ENCODE measurements around the gene CFAP43. TPM values are rescaled to one million over a fixed set of nuclear protein-coding genes. Genes with fewer than 3 reads are reported as not detected.

The CFAP43 gene
- total RNA-seq, 1 experiment from 2014 or later: 0.44 TPM

DNA sequence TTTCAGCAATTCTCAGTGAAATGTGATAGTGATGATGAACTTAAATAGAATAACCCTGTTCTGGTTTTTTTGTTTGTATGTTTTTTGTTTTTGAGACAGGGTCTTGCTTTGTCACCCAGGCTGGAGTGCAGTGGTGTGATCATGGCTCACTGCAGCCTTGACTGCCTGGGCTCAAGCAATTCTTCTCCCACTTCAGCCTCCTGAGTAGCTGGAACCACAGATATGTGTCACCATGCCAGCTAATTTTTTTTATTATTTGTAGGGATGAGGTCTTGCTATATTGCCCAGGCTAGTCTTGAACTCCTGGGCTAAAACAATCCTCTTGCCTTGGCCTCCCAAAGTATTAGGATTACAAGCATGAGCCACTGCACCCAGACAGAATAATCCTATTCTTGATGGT, 132.2 kb downstream of the CFAP43 start:
- Histone ChIP-seq H3K27ac (ENCODE audit: low read length) (no peak overlapping the region), H3F3A (ENCODE audit: low read length, unreplicated experiment) (no peaks in the 10 kb centered on the region), H3K79me2 (ENCODE audit: low read length) (no peaks in the 10 kb centered on the region), H3K36me3 (ENCODE audit: low read depth, low read length) (no peaks in the 10 kb centered on the region), H3K4me3 (ENCODE audit: low read length) (no peak overlapping the region), H4K20me1 (ENCODE audit: low read length) (no peaks in the 10 kb centered on the region), H3K4me2 (ENCODE audit: low read length) (0 out of 2 replicates have a peak overlapping the region, but pooled peaks have one; percentile 27), H3K27me3 (ENCODE audit: low read length) (no peaks in the 10 kb centered on the region), H3K9me3 (ENCODE audit: low read length) (no peaks in the 10 kb centered on the region), H3K9me2 (replicated peaks; ENCODE audit: low read length) (no peaks in the 10 kb centered on the region), H3K4me1 (ENCODE audit: insufficient read depth, low read length) (peaks cover 24% of the 10 kb centered on the region), H2AFZ (ENCODE audit: low read length) (no peak overlapping the region), H3K9ac (ENCODE audit: low read length) (no peak overlapping the region)
- BruUV-seq (replicated peaks): no TSS peak
- TF ChIP-seq EZH2 (IDR thresholded peaks at IDR 0.05; ENCODE audit: low read length, unreplicated experiment) (no peak), EZH2phosphoT487 (IDR thresholded peaks at IDR 0.05; ENCODE audit: borderline replicate concordance, low read length) (no peak)
- TF ChIP-seq, protein P1, sequence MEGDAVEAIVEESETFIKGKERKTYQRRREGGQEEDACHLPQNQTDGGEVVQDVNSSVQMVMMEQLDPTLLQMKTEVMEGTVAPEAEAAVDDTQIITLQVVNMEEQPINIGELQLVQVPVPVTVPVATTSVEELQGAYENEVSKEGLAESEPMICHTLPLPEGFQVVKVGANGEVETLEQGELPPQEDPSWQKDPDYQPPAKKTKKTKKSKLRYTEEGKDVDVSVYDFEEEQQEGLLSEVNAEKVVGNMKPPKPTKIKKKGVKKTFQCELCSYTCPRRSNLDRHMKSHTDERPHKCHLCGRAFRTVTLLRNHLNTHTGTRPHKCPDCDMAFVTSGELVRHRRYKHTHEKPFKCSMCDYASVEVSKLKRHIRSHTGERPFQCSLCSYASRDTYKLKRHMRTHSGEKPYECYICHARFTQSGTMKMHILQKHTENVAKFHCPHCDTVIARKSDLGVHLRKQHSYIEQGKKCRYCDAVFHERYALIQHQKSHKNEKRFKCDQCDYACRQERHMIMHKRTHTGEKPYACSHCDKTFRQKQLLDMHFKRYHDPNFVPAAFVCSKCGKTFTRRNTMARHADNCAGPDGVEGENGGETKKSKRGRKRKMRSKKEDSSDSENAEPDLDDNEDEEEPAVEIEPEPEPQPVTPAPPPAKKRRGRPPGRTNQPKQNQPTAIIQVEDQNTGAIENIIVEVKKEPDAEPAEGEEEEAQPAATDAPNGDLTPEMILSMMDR (conservative IDR thresholded peaks at IDR 0.05; ENCODE audit: low read depth, low read length): no peak
- ATAC-seq (peak; percentile 38; the same call in 1 of the 2 replicates), DNase-seq (no peak)
- ChIA-PET POLR2A (ENCODE audit: unreplicated experiment) (interaction anchor here (0.6 kb wide), 1 partner anchor 9 kb away, joined by 3 read pairs; no protein-coding TSS in a partner anchor), CTCF (no interaction called here)
- intact Hi-C loops (cut with micrococcal nuclease): loop anchor here (2.0 kb wide), 1 partner anchor 17 kb away; no protein-coding TSS in a partner anchor

DNA sequence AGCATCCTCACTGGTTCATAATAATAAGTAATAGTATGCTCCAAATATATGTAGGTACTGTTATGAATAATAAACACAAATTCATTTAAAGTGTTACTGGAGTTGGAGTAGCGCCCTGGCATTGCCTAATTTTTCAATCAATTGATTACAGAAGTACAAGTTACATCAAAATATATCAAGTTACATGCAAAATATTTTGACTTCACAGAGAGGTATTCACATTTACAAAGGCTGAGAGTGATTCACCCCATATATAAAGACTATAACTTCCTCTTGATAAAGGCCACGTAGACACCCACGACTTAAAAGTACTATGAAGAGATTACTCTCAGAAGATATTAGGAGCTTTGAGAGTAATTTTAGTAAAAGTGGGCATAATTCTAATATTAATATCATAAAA, 132.9 kb downstream of the CFAP43 start:
- no peak for TF ChIP-seq EZH2phosphoT487 (IDR thresholded peaks at IDR 0.05; ENCODE audit: borderline replicate concordance, low read length)
- TF ChIP-seq EZH2 (IDR thresholded peaks at IDR 0.05; ENCODE audit: low read length, unreplicated experiment): no peak
- TF ChIP-seq, protein P1 (conservative IDR thresholded peaks at IDR 0.05; ENCODE audit: low read depth, low read length): no peak
- Histone ChIP-seq H3K36me3 (ENCODE audit: low read depth, low read length) (no peaks in the 10 kb centered on the region), H3K9ac (ENCODE audit: low read length) (no peak overlapping the region), H2AFZ (ENCODE audit: low read length) (no peak overlapping the region), H3K4me2 (ENCODE audit: low read length) (0 out of 2 replicates have a peak overlapping the region, but pooled peaks have one; percentile 27), H3K4me1 (ENCODE audit: insufficient read depth, low read length) (peaks cover 17% of the 10 kb centered on the region), H3K79me2 (ENCODE audit: low read length) (no peaks in the 10 kb centered on the region), H3K27me3 (ENCODE audit: low read length) (no peaks in the 10 kb centered on the region), H3K9me2 (replicated peaks; ENCODE audit: low read length) (no peaks in the 10 kb centered on the region), H3K4me3 (ENCODE audit: low read length) (no peak overlapping the region), H3K9me3 (ENCODE audit: low read length) (no peaks in the 10 kb centered on the region), H3K27ac (ENCODE audit: low read length) (no peak overlapping the region), H3F3A (ENCODE audit: low read length, unreplicated experiment) (no peaks in the 10 kb centered on the region), H4K20me1 (ENCODE audit: low read length) (no peaks in the 10 kb centered on the region)
- DNase-seq: peak; percentile 57
- intact Hi-C loops (cut with micrococcal nuclease): loop anchor here (2.0 kb wide), 1 partner anchor 18 kb away; no protein-coding TSS in a partner anchor
- BruUV-seq (replicated peaks): no TSS peak
- ChIA-PET CTCF (no interaction called here), POLR2A (ENCODE audit: unreplicated experiment) (no interaction called here)
- ATAC-seq: peak; percentile 85

DNA sequence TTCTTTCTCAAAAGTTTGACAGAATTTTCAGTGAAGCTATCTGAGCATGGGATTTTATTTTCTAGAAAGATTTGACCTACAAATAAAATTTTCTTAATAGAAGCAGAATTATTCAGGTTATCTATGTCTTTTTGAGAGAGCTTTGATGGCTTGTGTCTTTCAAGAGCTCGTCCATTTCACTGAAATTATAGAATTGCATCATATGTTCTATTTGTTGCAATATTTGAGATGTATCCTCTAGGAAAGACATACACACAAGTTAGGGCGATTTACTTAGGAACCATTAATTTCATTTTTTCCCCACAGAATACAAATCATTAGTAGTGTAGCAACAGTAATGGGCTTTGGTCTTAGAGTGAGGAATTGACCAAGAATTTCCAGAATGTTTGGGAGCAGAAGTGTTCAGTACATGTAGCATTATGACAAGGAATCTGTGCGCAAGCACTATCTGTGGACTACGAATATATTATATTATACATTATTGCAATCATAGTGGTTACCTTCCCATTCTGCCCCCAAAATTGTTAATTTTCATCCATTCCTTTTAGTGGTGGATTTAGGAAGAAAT, 133.7 kb downstream of the CFAP43 start:
- Histone ChIP-seq H3K9me2 (replicated peaks; ENCODE audit: low read length) (no peaks in the 10 kb centered on the region), H3K4me2 (ENCODE audit: low read length) (no peak overlapping the region), H3K9me3 (ENCODE audit: low read length) (peaks cover under 1% of the 10 kb centered on the region; the same call in 1 of the 2 replicates), H3F3A (ENCODE audit: low read length, unreplicated experiment) (peaks cover under 1% of the 10 kb centered on the region), H3K4me1 (ENCODE audit: insufficient read depth, low read length) (peaks cover 16% of the 10 kb centered on the region), H3K4me3 (ENCODE audit: low read length) (no peak overlapping the region), H3K27ac (ENCODE audit: low read length) (no peak overlapping the region), H2AFZ (ENCODE audit: low read length) (no peak overlapping the region), H4K20me1 (ENCODE audit: low read length) (no peaks in the 10 kb centered on the region), H3K79me2 (ENCODE audit: low read length) (no peaks in the 10 kb centered on the region), H3K27me3 (ENCODE audit: low read length) (no peaks in the 10 kb centered on the region), H3K36me3 (ENCODE audit: low read depth, low read length) (no peaks in the 10 kb centered on the region), H3K9ac (ENCODE audit: low read length) (no peak overlapping the region)
- intact Hi-C loops (cut with micrococcal nuclease): loop anchor here (2.0 kb wide), 1 partner anchor 18 kb away; no protein-coding TSS in a partner anchor
- CTCF ChIA-PET: no interaction called here
- POLR2A ChIA-PET (ENCODE audit: unreplicated experiment): no interaction called here
- DNase-seq: no peak
- TF ChIP-seq, protein P1 (conservative IDR thresholded peaks at IDR 0.05; ENCODE audit: low read depth, low read length): no peak
- TF ChIP-seq EZH2phosphoT487 (IDR thresholded peaks at IDR 0.05; ENCODE audit: borderline replicate concordance, low read length) (no peak), EZH2 (IDR thresholded peaks at IDR 0.05; ENCODE audit: low read length, unreplicated experiment) (no peak)
- no TSS peak for BruUV-seq (replicated peaks)
- ATAC-seq: no peak

Measured in PC-3 (cell line).